ENCODE results near the gene KIAA1586. TPM values are rescaled to one million over a fixed set of nuclear protein-coding genes. Genes with fewer than 3 reads are reported as not detected.
"Not testable (repeated sequence)": the region's sequence is repeated elsewhere in the genome, so short reads cannot be mapped to it uniquely, and the experiment has no call there.

Gene KIAA1586
- total RNA-seq, 1 experiment from 2014 or later, result 3.4 TPM

DNA sequence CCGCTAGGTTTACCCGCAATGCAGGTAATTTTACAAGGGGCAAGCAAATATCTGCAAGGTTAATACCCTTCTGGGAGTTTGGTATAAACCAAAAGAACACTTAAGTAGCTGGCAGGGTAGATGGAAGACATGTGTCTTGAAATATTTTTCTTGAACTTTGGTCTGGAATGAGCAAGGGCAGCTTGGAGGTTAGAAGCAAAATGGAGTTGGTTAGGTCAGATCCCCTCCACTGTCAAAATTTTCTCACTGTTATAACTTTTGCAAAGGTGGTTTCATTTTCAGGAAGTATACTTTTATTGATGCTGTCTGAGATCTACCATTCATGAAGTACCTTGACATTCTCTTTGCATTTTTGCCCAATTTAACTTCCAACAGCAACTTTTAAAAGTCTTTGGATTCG lies 13.3 kb upstream of the KIAA1586 start:
- H3K9me3 ChIP-seq, result no peaks in the 10 kb centered on the region

DNA sequence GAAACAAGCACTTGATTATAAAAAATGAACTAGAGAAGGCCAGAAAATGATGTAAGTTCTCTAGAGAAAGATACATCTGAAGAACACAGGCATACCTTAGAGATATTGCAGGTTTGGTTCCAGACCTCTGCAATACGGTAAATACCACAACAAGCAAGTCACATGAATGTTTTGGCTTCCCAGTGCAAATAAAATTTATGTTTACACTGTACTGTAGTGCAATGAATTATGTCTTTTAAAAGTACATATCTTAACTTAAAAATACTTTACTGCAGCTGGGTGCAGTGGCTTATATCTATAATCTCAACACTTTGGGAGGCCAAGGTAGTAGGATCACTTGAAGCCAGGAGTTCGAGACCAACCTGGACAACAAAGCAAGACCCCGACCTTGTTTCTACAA lies 10.9 kb upstream of the KIAA1586 start:
- no peak for DNase-seq
- Histone ChIP-seq H3K36me3 (no peaks in the 10 kb centered on the region), H3K9me3 (no peaks in the 10 kb centered on the region), H3K27me3 (no peaks in the 10 kb centered on the region), H3K4me3 (no peak overlapping the region)

More for the DNA sequence above, 13.3 kb upstream of the KIAA1586 start:
- no peak for DNase-seq
- Histone ChIP-seq H3K36me3 (no peaks in the 10 kb centered on the region), H3K4me3 (no peak overlapping the region), H3K27me3 (no peaks in the 10 kb centered on the region)

DNA sequence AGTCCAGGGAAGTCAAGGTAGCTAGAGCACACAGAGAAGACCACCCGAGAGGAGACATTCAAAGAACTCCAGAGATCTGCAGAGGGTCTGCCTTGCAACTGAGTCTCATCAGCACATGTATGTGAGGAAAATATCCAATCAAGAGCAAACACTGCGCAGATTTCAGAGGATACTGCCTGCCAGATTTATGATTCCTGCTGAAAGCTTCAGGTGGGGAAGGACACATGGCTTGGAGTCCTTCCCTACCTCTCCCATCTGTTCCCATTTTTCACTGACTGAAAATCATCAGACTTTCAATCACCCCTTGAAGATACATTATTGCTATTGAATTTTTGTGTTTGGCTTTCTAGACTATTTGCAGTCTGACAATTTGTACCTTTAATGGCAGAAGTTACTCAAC lies 7.6 kb upstream of the KIAA1586 start:
- no peaks in the 10 kb centered on the region for H3K9me3 ChIP-seq
- no peak overlapping the region for H3K4me3 ChIP-seq
- no peaks in the 10 kb centered on the region for H3K36me3 ChIP-seq
- DNase-seq, result no peak
- H3K27me3 ChIP-seq, result no peaks in the 10 kb centered on the region

DNA sequence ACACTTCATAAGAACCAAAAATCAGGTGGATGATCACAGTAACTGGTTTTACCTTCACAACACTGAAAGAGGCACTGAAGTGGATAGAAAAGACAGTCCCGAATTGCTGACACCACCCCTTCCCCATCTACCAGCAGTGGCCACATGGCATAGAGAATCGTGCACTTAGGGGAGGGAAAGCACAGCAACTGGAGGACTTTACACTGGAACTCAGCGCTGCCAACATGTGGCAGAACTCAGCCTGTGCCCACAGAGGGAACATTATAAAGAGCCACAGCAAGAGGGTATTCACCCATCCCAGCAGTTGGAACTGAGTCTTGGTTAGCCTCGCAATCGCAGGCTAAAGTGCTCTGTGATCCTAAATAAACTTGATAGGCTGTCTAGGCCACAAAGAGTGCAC lies 6.5 kb upstream of the KIAA1586 start:
- H3K4me3 ChIP-seq, result no peak overlapping the region
- H3K27me3 ChIP-seq, result no peaks in the 10 kb centered on the region
- DNase-seq, result no peak
- H3K9me3 ChIP-seq, result no peaks in the 10 kb centered on the region
- H3K36me3 ChIP-seq, result no peaks in the 10 kb centered on the region

DNA sequence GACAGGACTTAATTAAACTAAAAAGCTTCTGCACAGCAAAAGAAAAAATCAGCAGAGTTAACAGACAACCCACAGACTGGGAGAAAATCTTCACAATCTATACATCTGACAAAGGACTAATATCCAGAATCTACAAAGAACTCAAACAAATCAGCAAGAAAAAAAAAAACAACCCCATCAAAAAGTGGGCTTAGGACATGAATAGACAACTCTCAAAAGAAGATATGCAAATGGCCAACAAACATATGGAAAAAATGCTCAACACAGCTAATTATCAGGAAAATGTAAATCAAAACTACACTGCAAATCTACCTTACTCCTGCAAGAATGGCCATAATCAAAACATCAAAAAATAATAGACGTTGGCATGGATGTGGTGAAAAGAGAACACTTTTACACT lies 2.4 kb upstream of the KIAA1586 start:
- H3K9me3 ChIP-seq, H3K4me3 ChIP-seq, H3K27me3 ChIP-seq, H3K36me3 ChIP-seq, DNase-seq: not testable (repeated sequence)

DNA sequence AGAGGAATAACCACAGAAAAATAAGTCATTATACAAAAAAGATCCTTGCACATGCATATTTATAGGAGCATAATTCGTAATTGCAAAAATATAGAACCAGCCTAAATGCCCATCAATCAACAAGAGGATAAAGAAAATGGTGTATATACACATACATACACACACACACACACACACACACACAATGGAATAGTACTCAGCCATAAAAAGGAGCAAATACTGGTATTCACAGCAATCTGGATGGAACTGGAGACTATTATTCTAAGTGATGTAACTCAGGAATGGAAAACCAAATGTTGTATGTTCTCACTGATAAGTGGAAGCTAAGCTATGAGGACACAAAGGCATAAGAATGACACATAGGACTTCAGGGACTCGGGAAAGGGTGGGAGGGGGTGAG lies 1.9 kb upstream of the KIAA1586 start:
- Histone ChIP-seq H3K36me3 (peaks cover 11% of the 10 kb centered on the region), H3K27me3 (no peaks in the 10 kb centered on the region), H3K9me3 (no peaks in the 10 kb centered on the region), H3K4me3 (no peak overlapping the region)
- no peak for DNase-seq

DNA sequence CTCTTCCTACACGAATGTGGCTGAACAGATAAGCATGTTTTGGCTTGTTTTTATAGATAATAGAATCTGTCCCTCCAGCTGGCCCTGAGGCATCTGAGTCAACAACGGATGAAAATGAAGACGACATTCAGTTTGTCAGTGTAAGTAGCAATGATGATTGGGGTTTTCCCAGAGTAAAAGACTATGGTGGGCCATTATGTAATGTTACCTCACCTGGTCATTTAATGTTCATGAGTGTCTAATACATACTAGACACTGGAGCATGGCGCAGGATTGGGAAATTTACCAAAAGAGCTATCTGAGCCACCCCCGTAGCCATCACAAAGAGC lies 728 bp downstream of the KIAA1586 start:
- H3K27me3 ChIP-seq, H3K4me3 ChIP-seq, DNase-seq, H3K9me3 ChIP-seq: not testable (repeated sequence)
- H3K36me3 ChIP-seq, result peaks cover 20% of the 10 kb centered on the region

DNA sequence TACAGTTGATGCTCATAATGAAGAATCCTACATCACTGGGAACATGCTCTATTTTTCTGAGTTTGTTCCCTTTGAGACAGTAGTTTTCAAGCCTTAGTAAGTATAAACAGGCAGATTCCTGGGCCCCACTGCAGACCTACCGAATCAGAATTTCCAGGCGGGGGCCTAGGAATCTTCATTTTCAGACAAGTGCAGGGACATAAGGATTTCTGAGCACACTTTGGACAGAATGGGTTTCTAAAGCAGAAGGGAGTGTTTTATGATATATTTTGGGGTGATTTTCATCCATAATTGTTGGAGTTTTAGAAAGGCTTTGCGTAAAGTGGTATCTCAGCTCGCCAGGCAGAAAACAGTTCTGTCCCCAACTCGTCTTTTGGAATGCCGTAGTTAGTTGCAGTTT lies 1.4 kb downstream of the KIAA1586 start:
- not testable (repeated sequence) for H3K27me3 ChIP-seq, H3K9me3 ChIP-seq, DNase-seq
- Histone ChIP-seq H3K36me3 (peaks cover 22% of the 10 kb centered on the region), H3K4me3 (0 out of 2 replicates have a peak overlapping the region, but pooled peaks have one; percentile 6)

DNA sequence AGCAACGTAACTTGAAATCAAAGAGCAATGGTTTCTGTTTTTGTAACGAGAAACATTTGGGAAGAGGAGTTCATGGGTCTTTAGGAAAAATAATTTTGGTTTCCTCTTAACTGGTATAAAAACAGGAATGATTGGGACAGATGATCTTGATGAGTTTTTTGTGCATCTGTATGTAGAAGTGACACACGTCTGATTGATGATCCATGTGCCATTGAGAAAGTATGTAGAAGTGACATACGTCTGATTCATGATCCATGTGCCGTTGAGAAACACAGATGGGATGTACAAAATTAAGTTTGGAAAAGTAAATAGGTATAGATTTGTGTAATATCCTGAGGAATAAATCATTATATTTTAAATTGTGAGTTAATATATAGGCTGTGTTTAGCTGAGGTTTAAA lies 2.1 kb downstream of the KIAA1586 start:
- Histone ChIP-seq H3K36me3 (peaks cover 30% of the 10 kb centered on the region), H3K27me3 (no peaks in the 10 kb centered on the region), H3K4me3 (no peak overlapping the region), H3K9me3 (no peaks in the 10 kb centered on the region)
- no peak for DNase-seq

DNA sequence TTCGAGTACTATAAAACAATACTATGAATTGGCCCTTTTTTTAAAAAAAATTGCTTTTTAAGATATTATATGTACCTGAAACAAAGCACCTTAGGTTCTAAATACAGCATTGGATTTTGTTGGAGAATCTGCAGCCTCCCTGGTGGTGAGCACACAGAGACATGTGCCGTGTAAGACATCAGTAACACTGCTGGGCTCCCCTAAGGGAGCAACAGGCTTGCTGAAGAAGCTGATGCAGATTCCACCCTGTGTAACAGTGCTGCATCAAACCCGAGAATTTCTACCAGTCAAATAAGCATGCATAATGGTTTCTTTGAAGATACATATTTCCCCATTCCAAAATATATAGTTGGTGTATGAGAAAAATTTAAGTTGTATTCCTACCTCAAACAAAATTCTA lies 17.4 kb downstream of the KIAA1586 start:
- H3K36me3 ChIP-seq, result no peaks in the 10 kb centered on the region; the same call in 1 of the 2 replicates
- H3K9me3 ChIP-seq, result no peaks in the 10 kb centered on the region
- H3K27me3 ChIP-seq, result no peaks in the 10 kb centered on the region
- DNase-seq, result no peak
- H3K4me3 ChIP-seq, result no peak overlapping the region

DNA sequence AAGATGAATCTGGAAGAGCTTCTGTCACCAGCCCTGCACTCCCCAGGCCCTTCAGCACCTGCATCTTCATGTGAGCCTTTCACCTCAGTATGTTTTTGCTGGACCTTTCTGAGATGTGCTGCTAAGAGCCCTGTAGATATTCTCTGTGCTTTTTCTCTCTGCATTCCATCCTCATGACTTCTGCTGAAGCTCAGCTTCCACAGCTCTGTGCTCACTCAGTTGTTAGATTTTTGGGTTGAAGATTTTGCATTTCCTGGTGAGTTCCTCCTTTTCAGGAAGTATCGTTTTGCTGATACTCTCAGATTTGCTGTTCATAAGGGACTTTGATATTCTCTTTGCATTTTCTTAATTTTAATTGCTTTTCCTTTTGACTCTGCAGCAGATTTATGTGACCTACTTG lies 18.3 kb downstream of the KIAA1586 start:
- DNase-seq, result no peak
- Histone ChIP-seq H3K4me3 (no peak overlapping the region), H3K27me3 (no peaks in the 10 kb centered on the region), H3K36me3 (no peaks in the 10 kb centered on the region; the same call in 1 of the 2 replicates), H3K9me3 (no peaks in the 10 kb centered on the region)

DNA sequence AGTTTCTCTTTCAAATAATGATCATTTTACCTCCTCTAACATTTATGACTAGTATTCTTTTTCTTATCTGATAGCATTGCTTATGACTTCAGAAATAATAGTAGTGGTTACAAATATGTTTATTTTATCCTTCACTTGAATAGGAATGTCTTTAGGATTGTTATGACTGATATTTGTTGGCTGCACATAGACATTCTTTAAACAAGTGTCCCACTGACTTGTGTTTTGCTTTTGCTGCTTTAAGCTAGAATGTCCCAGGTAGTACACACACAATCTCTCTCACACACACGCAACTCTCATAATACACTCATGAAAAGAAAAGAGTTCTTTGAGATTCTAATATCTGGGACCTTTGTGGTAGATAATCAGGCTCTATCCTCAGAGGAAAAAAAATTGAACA lies 21.6 kb downstream of the KIAA1586 start:
- DNase-seq, result no peak
- H3K36me3 ChIP-seq, result no peaks in the 10 kb centered on the region; the same call in 1 of the 2 replicates
- H3K9me3 ChIP-seq, result no peaks in the 10 kb centered on the region
- no peak overlapping the region for H3K4me3 ChIP-seq
- no peaks in the 10 kb centered on the region for H3K27me3 ChIP-seq

DNA sequence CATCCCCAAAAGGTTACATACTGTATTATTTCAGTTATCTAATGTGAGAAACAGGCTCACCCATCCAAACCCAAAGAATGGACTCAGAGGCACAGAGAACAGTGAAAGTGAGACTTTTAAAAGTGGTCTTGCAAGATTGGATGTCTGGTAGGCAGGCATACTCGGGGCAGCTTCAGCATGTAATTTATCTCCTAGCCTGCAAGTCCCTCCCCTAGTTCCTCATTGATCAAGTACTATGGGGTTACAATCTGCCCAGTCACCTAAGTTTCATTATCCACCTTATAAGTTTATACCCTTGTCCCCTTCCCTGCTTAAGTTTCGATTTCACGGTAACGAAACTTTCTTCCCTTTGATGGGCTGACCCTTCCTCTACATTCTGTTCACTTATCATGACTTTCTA lies 22.7 kb downstream of the KIAA1586 start:
- no peaks in the 10 kb centered on the region for H3K27me3 ChIP-seq
- H3K36me3 ChIP-seq, result no peaks in the 10 kb centered on the region; the same call in 1 of the 2 replicates
- H3K9me3 ChIP-seq, result no peaks in the 10 kb centered on the region
- DNase-seq, result no peak
- H3K4me3 ChIP-seq, result no peak overlapping the region

DNA sequence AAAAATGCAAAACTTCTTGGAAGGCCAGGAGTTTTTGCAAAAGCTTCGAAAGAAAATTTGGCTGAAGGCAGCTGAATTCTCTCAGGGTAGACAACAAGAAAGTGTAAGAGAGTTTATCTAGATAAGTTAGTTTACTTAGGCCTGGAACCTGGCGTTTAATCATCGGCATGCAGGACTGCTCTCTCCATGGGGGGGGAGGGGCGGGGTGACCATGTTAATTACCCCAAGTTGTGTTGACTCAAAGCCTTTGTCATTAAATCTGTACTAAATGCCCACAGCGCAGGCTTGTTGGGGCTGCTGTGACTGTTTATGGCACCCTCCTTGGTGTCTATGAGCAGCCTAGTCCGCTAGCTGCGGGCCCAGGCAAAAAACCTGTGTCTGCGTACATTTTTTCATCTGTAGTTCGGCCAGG lies 23.4 kb downstream of the KIAA1586 start:
- H3K36me3 ChIP-seq, result no peaks in the 10 kb centered on the region; the same call in 1 of the 2 replicates
- no peak overlapping the region for H3K4me3 ChIP-seq
- no peak for DNase-seq
- no peaks in the 10 kb centered on the region for H3K27me3 ChIP-seq
- H3K9me3 ChIP-seq, result no peaks in the 10 kb centered on the region

DNA sequence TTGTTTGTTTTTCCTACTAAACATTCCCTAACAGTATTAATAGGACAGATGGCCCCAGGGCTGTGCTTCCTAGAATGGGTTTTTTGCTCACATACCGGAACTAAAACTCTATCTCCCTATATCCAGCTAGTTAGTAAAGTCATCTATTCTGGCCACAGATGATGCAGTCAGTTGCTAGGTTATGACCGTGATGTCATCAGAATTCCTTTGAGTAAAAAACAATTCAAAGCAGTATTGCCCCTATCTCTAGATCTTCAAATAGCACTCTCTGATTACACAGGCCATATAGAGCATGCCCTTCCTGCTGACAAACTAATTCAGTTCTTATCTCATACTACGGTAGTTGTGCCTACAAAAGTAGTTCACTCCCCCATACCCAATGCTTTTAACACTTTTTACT lies 25.6 kb downstream of the KIAA1586 start:
- Histone ChIP-seq H3K4me3 (no peak overlapping the region), H3K36me3 (no peaks in the 10 kb centered on the region), H3K9me3 (no peaks in the 10 kb centered on the region), H3K27me3 (no peaks in the 10 kb centered on the region)
- DNase-seq, result no peak

DNA sequence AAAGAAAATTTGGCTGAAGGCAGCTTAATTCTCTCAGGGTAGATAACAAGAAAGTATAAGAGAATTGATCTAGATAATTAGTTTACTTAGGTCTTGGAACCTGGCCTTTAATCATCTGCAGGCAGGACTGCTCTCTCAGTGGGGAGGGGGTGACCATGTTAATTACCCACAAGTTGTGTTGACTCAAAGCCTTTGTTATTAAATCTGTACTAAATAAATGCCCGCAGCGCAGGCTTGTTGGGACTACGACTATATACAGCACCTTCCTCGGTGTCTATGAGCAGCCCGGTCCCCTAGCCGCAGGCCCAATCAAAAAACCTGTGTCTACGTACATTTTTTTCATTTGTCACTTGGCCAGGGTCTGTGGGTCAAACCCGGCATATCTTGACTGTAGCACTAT lies 27.9 kb downstream of the KIAA1586 start:
- H3K4me3 ChIP-seq, result no peak overlapping the region
- H3K36me3 ChIP-seq, result no peaks in the 10 kb centered on the region
- DNase-seq, result no peak
- H3K27me3 ChIP-seq, result no peaks in the 10 kb centered on the region
- no peaks in the 10 kb centered on the region for H3K9me3 ChIP-seq

DNA sequence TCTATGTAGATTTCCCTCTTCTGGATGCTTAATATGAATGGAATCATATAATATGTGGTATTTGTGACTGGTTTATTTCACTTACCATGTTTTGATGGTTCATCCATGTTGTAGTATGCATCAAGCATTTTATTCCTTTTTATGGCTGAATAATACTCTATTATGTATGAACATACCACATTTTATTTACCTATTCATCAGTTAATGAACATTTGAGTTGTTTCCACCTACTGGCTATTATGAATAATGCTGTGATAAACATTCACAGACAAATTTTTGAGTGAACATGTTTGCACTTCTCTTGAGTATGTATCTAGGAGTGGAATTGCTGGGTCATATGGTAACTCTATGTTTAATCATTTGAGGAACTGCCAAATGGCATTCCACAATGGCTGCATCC lies 28.6 kb downstream of the KIAA1586 start:
- no peak for DNase-seq

DNA sequence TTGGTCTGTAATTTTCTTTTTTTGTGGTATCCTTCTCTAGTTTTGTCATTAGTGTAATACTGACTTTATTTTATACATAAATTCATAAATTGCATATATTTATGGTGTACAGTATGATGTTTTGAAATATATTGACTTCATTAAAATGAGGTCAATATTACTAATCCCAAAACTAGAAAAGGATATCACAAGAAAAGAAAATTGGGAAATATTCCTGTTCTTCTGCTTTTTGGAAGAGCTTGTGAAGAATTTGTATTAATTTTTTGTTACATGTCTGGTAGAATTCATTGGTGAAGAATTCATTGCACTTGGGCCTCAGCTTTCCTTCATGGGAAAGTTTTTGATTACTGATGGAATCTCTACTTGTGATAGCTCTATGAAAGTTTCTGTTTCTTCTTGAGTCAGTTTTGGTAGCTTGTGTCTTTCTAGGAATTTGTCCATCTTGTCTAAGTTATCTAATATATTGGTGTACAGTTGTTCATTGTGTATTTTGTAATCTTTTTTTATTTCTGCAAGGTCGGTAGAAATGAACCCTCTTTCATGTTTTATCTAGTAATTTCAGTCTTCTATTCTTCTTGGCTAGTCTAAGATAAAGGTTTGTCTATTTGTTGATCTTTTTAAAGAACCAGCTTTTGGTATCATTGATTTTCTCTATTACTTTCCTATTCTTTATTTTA lies 32.2 kb downstream of the KIAA1586 start:
- DNase-seq, result no peak
- Histone ChIP-seq H3K4me3 (no peak overlapping the region), H3K27me3 (no peaks in the 10 kb centered on the region), H3K36me3 (no peaks in the 10 kb centered on the region), H3K9me3 (no peaks in the 10 kb centered on the region)

More for the DNA sequence above, 28.6 kb downstream of the KIAA1586 start:
- no peak overlapping the region for H3K4me3 ChIP-seq
- no peaks in the 10 kb centered on the region for H3K27me3 ChIP-seq
- no peaks in the 10 kb centered on the region for H3K36me3 ChIP-seq
- H3K9me3 ChIP-seq, result no peaks in the 10 kb centered on the region

DNA sequence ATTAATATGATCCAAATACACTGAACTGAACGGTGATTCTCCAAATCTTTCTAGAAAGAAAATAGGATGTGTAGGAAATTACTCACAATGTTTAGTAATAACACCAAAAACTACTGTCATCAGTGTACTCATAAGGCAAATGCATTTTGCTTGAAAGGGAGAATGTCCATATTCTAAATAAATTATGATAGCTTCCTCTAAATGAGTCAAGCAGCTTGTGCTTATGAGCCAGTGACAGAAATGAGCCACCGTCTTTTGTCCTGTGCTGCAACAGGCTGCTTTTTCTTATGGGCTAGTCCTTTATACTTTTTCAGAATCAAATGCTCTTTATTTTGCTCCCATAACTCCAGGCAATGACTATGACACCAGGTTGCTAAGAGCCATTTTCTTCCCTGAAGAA lies 39.0 kb downstream of the KIAA1586 start:
- Histone ChIP-seq H3K27me3 (no peaks in the 10 kb centered on the region), H3K36me3 (no peaks in the 10 kb centered on the region), H3K4me3 (no peak overlapping the region), H3K9me3 (no peaks in the 10 kb centered on the region)
- no peak for DNase-seq
